GM19463 (cell line): ENCODE data around the gene LRCH1.
A peak's percentile ranks its signal among the peaks of the same experiment; 100 is the strongest.

Experiments
- ATAC-seq: cut with Tn5 transposase; IDR thresholded peaks from one replicate; pipeline ENCODE4 v1.9.1; 2021; ENCODE audit warnings: mild to moderate bottlenecking, moderate library complexity; ENCODE audit not compliant: unreplicated experiment

Gene LRCH1

DNA sequence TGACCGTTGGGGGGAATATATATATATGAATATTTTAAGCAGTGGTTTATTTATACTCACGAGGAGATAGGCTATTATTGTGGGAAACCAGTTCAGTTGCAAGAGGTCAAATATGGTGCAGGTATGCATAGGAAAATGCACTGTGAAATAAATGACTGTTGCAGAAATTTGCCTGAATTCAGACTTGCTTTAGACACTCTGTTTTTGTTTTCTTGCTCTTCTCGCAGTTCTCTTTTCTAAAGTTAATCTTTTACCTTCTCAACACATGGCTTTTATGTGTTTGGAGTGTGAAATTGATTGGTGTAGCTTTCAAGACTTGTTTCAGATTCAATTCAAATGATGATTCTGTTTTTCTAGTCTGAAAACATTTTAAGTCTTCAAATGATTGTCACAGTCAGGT, 109.7 kb downstream of the LRCH1 start:
- ATAC-seq: peak; percentile 55

DNA sequence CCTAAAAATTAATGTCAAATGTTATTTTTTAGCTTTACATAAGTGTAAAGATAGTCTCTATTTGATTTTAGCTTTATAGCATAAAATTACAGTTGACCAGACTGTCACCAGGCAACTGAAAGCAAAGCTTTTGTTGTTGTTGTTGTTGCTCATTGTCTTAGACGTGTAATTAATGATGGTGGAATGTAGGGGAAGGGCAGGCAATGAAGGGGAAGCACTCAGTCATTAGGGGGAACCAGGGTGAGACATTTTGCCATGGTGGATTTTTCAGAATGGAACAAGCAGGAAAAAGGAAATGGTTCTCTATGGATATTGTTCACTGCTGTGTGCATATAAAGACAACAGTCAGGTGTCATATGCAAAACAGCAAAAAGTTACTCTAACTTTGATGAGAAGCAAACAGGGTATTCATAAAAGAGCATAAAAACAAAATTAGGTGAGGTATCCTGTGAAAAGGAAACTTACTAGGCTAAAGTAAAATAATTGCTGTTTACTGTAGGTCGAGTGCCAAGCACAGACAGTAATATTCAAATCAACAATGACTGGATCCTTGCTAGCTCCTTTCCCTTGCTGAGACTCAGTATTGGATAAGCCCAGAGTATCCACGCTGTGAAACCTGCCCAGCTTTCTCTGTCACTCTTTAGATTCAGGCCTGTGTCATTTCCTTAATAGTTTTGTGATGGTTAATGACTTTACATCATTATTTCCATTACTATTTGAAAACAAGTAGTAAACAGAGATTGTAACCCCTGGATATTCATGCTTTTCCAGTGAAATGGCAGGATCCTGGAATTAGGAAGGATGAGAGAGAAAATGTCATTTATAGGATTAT, 110.5 kb downstream of the LRCH1 start:
- ATAC-seq: no peak

DNA sequence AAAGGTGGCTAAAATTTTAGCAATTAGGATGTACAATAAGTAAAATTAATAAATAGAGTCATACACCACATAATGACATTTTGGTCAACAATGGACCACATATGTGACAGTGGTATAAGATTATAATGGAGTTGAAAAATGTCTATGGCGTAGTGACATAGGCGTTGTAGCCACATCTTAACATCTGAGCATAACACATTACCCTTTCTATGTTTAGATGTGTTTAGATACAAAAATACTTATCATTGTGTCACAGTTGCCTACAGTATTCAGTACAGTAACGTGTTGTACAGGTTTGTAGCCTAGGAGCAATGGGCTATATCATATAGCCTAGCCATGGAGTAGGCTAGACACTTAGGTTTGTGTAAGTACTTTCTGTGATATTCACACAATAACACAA, 111.2 kb downstream of the LRCH1 start:
- ATAC-seq: no peak

GRCh38 chr13:46665248-46665632, 112.3 kb downstream of the LRCH1 start:
- ATAC-seq: no peak

- peak; percentile 50 for ATAC-seq
These were observed 112.9 kb downstream of the LRCH1 start for GRCh38 chr13:46665633-46666482.

DNA sequence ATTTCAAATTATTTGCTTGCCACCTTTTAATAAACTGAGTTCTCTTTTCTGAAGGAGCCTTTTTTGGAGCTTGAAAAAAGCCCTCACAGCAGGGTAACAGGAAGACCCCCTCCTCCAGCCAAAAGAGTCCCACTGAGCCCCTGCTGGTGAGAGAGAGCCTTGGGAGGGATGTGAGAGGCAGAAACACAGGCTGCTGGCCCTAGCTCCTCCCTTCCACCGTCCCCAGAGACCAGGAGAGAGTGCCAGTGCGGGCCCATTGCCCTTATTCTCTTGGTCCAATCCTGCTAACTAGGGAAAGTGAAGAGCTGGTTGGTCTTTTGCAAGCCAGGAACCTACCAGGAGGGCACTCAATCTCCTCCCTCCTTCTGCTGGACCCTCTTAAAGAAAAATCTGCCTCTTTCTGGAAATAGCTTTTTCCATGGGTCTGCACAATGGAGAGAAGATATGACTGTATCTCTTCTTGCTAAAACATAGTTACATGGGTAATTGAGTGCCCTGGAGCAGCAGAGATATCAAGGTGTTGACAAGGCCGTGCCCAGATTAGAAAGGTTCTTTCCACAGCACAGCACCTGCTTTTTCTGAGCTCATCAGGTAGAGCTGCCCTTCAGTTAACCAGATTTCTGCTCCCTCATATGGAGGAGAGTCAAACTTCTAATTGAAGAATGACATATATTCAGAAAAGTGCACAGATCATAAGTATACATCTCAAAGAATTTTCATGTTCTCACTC, 113.9 kb downstream of the LRCH1 start:
- no peak for ATAC-seq

DNA sequence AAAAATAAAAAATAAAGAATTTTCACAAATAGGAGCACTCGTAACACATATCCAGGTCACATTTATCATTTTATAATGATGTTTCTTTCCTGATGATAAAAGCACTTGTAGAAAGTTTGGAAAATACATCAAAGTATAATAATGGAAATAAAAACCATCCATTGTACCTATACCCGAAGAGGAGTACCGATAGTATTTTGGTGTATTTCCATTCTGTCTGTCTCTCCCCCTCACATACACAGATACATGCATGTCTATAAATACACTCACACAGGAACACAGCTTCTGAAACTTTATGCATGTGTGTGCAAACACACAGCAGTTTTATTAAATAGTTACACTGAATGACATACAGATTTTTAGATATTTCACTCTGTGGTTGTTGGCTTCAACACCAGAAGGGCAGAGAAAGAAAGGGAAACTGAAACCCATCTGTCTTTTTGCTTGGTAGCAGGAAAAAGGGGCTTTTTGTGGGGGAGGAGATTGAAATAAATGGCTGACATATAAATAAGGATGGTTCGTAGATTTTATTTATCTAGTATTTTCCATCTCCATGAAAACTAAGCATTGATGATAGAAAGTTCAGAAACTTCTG, 114.8 kb downstream of the LRCH1 start:
- peak; percentile 40 for ATAC-seq

- ATAC-seq: peak; percentile 26
These were observed 115.3 kb downstream of the LRCH1 start for GRCh38 chr13:46668302-46668720.

DNA sequence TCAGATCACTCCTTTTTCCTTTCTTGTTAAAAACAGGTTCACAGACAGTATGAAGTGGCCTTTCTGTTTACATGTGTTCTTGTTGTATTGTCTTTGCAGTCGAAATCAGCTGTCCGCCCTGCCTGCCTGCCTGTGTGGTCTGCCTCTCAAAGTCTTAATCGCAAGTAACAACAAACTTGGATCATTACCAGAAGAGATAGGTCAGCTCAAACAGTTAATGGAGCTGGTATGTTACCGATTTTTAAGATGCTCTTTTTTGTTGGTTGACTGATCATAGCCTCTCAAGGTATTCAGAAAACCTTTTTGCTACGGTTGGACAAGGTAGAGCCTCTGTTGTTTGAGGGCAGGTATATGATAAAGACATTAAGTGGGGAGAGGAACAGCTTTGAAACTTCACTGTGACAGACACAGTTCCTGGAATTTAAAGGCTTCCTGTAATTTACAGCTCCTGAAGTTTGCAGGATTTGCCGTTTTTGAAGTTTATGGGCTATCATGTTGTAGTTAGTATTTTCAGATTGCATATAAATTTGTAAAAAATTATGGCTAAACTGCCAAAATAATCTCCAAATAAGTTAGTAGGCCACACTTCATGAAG, 116.1 kb downstream of the LRCH1 start:
- ATAC-seq: no peak

DNA sequence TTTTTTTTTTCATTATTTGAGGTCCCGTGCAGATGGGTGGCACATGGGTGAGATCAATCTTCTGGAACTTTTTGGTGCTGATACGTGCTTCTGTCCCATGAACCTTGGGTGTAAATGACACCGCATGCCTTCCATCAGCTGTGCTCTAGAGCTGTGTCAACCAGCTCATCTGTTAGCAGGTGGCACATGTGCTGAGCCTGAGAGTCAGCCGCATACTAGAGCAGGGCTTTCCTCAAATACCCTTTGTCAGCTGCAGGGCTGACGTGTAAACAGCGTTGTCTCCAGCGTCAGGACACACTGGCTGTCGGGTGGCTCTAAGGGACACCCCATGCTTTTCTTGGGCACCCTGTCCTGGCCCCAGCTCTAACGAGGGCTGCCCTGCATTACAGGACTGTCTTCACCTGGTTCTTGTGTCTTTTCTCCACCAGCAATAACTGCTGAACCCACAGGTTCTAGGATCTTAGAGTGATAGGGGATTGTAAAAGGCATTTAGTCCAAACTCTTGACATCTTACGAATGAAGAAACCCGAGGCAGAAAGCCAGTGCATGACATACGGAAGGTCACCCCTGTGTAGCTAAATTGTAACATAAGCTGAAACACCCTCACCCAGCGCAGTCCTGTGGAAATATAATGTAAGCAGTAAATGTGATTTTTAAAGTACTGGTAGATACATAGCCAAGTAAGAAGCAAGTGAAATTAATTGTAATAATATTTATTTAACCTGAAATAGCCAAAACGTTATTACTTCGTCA, 119.5 kb downstream of the LRCH1 start:
- ATAC-seq: no peak

DNA sequence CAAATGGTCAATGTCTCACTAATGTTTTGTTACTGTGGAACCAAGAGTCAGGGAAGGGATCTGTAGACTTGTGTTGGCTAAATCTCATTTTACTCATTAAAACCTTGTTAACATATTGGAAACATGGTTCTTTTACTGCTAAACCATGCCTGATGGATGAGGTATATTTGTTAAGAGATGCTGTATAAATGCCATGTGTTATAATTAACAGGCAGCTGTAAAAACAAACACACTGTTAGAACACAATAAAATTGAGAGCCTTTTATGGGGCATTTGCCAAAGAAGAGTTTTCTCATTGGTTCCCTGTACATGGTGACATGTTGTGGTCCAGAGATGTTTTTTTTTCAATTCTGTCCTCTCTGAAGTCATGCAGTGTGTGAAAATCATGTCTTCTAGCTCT, 122.0 kb downstream of the LRCH1 start:
- no peak for ATAC-seq

- ATAC-seq: no peak
These were observed 123.4 kb downstream of the LRCH1 start for GRCh38 chr13:46676378-46676725.

- peak; percentile 87 for ATAC-seq
These were observed 126.6 kb downstream of the LRCH1 start for GRCh38 chr13:46679369-46680120.

DNA sequence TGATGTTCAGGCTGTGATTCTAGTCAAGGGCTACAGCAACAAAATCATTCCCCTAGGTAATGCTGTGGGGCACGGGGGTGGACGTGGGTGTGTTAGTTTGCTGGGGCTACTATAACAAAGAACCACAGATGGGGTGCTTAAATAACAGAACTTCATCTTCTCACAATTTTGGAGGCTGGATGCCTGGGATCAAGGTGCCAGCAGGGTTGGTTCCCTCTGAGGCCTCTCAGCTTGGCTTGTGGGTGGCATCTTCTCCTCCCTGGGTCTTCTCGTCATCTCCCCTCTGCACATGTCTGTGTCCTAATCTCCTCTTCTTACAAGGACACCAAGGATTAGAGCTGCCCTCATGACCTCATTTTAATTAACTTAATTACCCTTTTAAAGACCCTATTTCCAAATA, 129.0 kb downstream of the LRCH1 start:
- ATAC-seq: no peak

- no peak for ATAC-seq
These were observed 129.7 kb downstream of the LRCH1 start for GRCh38 chr13:46682707-46683106.

- no peak for ATAC-seq
These were observed 130.8 kb downstream of the LRCH1 start for GRCh38 chr13:46683676-46684260.

GRCh38 chr13:46684287-46685001, 131.5 kb downstream of the LRCH1 start:
- ATAC-seq: no peak

- no peak for ATAC-seq
These were observed 132.2 kb downstream of the LRCH1 start for GRCh38 chr13:46685006-46685730.
